D341Med (cell line): Measurements from ENCODE around the gene AFF2.

Source experiments
- DNase-seq: peaks from one replicate; pipeline ENCODE4 v3.0.0; 2012; ENCODE audit warnings: low spot score

The AFF2 gene

GRCh38 chrX:149010013-149010852 lies 509.8 kb downstream of the AFF2 start:
- DNase-seq: no peak

- DNase-seq: no peak
Observed at GRCh38 chrX:149010853-149011224, 510.4 kb downstream of the AFF2 start.

- no peak for DNase-seq
Observed at GRCh38 chrX:149013081-149013480, 512.7 kb downstream of the AFF2 start.

GRCh38 chrX:149021159-149021558 lies 520.7 kb downstream of the AFF2 start:
- DNase-seq: no peak

GRCh38 chrX:149022485-149022884 lies 522.1 kb downstream of the AFF2 start:
- no peak for DNase-seq

- no peak for DNase-seq
Observed at GRCh38 chrX:149032449-149032848, 532.0 kb downstream of the AFF2 start.

- DNase-seq: no peak
Observed at GRCh38 chrX:149036086-149036485, 535.7 kb downstream of the AFF2 start.

- no peak for DNase-seq
Observed at GRCh38 chrX:149037281-149037870, 537.0 kb downstream of the AFF2 start.

GRCh38 chrX:149039057-149039456 lies 538.6 kb downstream of the AFF2 start:
- DNase-seq: no peak

GRCh38 chrX:149040873-149041535 lies 540.6 kb downstream of the AFF2 start:
- DNase-seq: no peak

GRCh38 chrX:149043401-149043800 lies 543.0 kb downstream of the AFF2 start:
- no peak for DNase-seq

GRCh38 chrX:149044471-149044870 lies 544.1 kb downstream of the AFF2 start:
- no peak for DNase-seq

- DNase-seq: no peak
Observed at GRCh38 chrX:149045645-149046210, 545.3 kb downstream of the AFF2 start.
